Parathyroid adenoma (tissue), 2 donors: ENCODE measurements around the gene PTGES3.
A peak's percentile ranks its signal among the peaks of the same experiment; 100 is the strongest.
"Not testable (repeated sequence)": the region's sequence is repeated elsewhere in the genome, so short reads cannot be mapped to it uniquely, and the experiment has no call there.

ENCODE experiments used
- H2AFZ ChIP-seq: fragments of 300-600 bp; sonication (generic); one replicate; pipeline ENCODE4 v1.7.0; 2017; ENCODE audit warnings: antibody characterized with exemption, mild to moderate bottlenecking
- H3K27ac ChIP-seq: fragments of 300-600 bp; sonication (generic); one replicate; pipeline ENCODE4 v1.7.0; 2017
- H3K27me3 ChIP-seq: fragments of 300-600 bp; sonication (generic); one replicate; pipeline ENCODE4 v1.7.0; 2017; ENCODE audit warnings: low read length; ENCODE audit not compliant: control insufficient read depth, insufficient read depth
- H3K36me3 ChIP-seq: fragments of 300-600 bp; sonication (generic); one replicate; pipeline ENCODE4 v1.7.0; 2017; ENCODE audit warnings: low read length; ENCODE audit not compliant: control insufficient read depth, insufficient read depth
- H3K4me1 ChIP-seq: fragments of 300-600 bp; sonication (generic); one replicate; pipeline ENCODE4 v1.7.0; 2017; ENCODE audit warnings: control low read depth
- H3K4me2 ChIP-seq: fragments of 300-600 bp; sonication (generic); one replicate; pipeline ENCODE4 v1.7.0; 2017; ENCODE audit warnings: low read length
- H3K4me3 ChIP-seq: fragments of 300-600 bp; sonication (generic); one replicate; pipeline ENCODE4 v1.7.0; 2017; ENCODE audit warnings: low read depth, low read length
- H3K79me2 ChIP-seq: fragments of 300-600 bp; sonication (generic); one replicate; pipeline ENCODE4 v1.7.0; 2017; ENCODE audit warnings: control low read depth
- H3K9ac ChIP-seq: fragments of 300-600 bp; sonication (generic); one replicate; pipeline ENCODE4 v1.7.0; 2017; ENCODE audit warnings: mild to moderate bottlenecking
- H3K9me3 ChIP-seq: fragments of 300-600 bp; sonication (generic); one replicate; pipeline ENCODE4 v1.7.0; 2017; ENCODE audit warnings: low read length; ENCODE audit not compliant: control insufficient read depth
- CTCF ChIP-seq: fragments of 300-600 bp; sonication (generic); IDR thresholded peaks from one replicate; pipeline ENCODE4 v1.7.0; 2017; ENCODE audit warnings: antibody characterized with exemption, mild to moderate bottlenecking
- donor health status: primary hyperparathyroidism.

The PTGES3 gene

GRCh38 chr12:56688129-56688845, at the start of gene PTGES3:
TSS of gene PTGES3 (minus strand) at chr12:56688284. CDS start at chr12:56687999, 285 bp downstream.
- Histone ChIP-seq H3K4me3 (peak within 1 kb of the TSS; percentile 87), H3K9ac (peak within 1 kb of the TSS; percentile 85), H3K36me3 (no peaks in the 10 kb centered on the region), H3K79me2 (peaks cover 19% of the 10 kb centered on the region), H3K27me3 (no peaks in the 10 kb centered on the region), H2AFZ (peak within 1 kb of the TSS; percentile 88), H3K9me3 (no peaks in the 10 kb centered on the region), H3K4me2 (peak within 1 kb of the TSS; percentile 86), H3K27ac (peak within 1 kb of the TSS; percentile 97), H3K4me1 (no peaks in the 10 kb centered on the region)
- TF ChIP-seq CTCF = no peak

- Histone ChIP-seq H3K79me2 (peaks cover 17% of the 10 kb centered on the region), H3K9ac (no peak overlapping the region), H3K4me1 (peaks cover 6% of the 10 kb centered on the region), H2AFZ (no peak overlapping the region), H3K4me2 (no peak overlapping the region), H3K9me3 (no peaks in the 10 kb centered on the region), H3K36me3 (no peaks in the 10 kb centered on the region), H3K27me3 (no peaks in the 10 kb centered on the region), H3K4me3 (no peak overlapping the region), H3K27ac (no peak overlapping the region)
- no peak for TF ChIP-seq CTCF
These were observed 40.2 kb upstream of the PTGES3 start for GRCh38 chr12:56728139-56728861.

- H3K4me3 ChIP-seq, H3K36me3 ChIP-seq, H3K27me3 ChIP-seq, H3K9me3 ChIP-seq, H3K9ac ChIP-seq: not testable (repeated sequence)
- peaks cover 27% of the 10 kb centered on the region for H3K4me1 ChIP-seq
- peak overlapping the region; percentile 99 for H2AFZ ChIP-seq
- H3K79me2 ChIP-seq = peaks cover 38% of the 10 kb centered on the region
- H3K4me2 ChIP-seq = peak overlapping the region; percentile 70
- H3K27ac ChIP-seq = peak overlapping the region; percentile 96
These were observed 38.2 kb upstream of the PTGES3 start for GRCh38 chr12:56726196-56726675.

- Histone ChIP-seq H3K27ac (peak overlapping the region; percentile 96), H3K9me3 (no peaks in the 10 kb centered on the region), H3K4me3 (peak overlapping the region; percentile 61), H3K79me2 (peaks cover 43% of the 10 kb centered on the region), H3K4me2 (peak overlapping the region; percentile 70), H2AFZ (peak overlapping the region; percentile 99), H3K36me3 (no peaks in the 10 kb centered on the region), H3K9ac (no peak overlapping the region), H3K4me1 (peaks cover 27% of the 10 kb centered on the region), H3K27me3 (no peaks in the 10 kb centered on the region)
- TF ChIP-seq CTCF = no peak
These were observed 37.6 kb upstream of the PTGES3 start for GRCh38 chr12:56725723-56726102.

- Histone ChIP-seq H3K36me3 (no peaks in the 10 kb centered on the region), H3K4me1 (peaks cover 27% of the 10 kb centered on the region), H3K4me3 (peak within 1 kb of the TSS; percentile 98), H2AFZ (peak within 1 kb of the TSS; percentile 99), H3K79me2 (peaks cover 49% of the 10 kb centered on the region), H3K4me2 (peak within 1 kb of the TSS; percentile 91), H3K9me3 (no peaks in the 10 kb centered on the region), H3K27me3 (no peaks in the 10 kb centered on the region), H3K27ac (peak within 1 kb of the TSS; percentile 96), H3K9ac (peak within 1 kb of the TSS; percentile 86)
- TF ChIP-seq CTCF = no peak
These were observed 37.1 kb upstream of the PTGES3 start, which contains the start of gene NACA for GRCh38 chr12:56724972-56725722. TSS of gene NACA (minus strand) at chr12:56725299. CDS start at chr12:56724521, 778 bp downstream.
